OCI-LY7 (cell line): ENCODE measurements around the gene ERFE. TPM values are rescaled to one million over a fixed set of nuclear protein-coding genes. Genes with fewer than 3 reads are reported as not detected.

Source experiments
- BruUV-seq: library from RNA; stranded (reverse); fragments of 400-500 nt; replicated peaks from 2 replicates; lab custom pipeline; 2021; lab: Mats Ljungman, UMichigan
- CTCF ChIA-PET: fragments of 300-600 bp; sonication (Branson Sonifier 250); formaldehyde crosslinking; loops from one replicate; lab custom pipeline; 2022; ENCODE audit warnings: antibody characterized with exemption; ENCODE audit not compliant: unreplicated experiment; lab: Charles Lee
- POLR2A ChIA-PET: fragments of 300-600 bp; sonication (Branson Sonifier 250); formaldehyde crosslinking; loops from one replicate; lab custom pipeline; 2022; ENCODE audit warnings: antibody characterized with exemption; lab: Charles Lee
- DNase-seq: peaks from one replicate; pipeline ENCODE4 v3.0.0-alpha.2; 2015; ENCODE audit warnings: low spot score
- H2AFZ ChIP-seq: fragments of 200-600 bp; sonication (generic), shearing (Covaris generic); 2 replicates; pipeline ENCODE4 v1.6.1; 2014; ENCODE audit warnings: mild to moderate bottlenecking, antibody characterized with exemption, low read length, moderate library complexity
- H3K27ac ChIP-seq: fragments of 200-600 bp; sonication (generic); 2 replicates; pipeline ENCODE4 v1.5.1; 2014; ENCODE audit warnings: mixed run types, low read depth, mild to moderate bottlenecking, moderate library complexity, low read length, inconsistent platforms; ENCODE audit not compliant: poor library complexity, severe bottlenecking
- H3K36me3 ChIP-seq: fragments of 200-600 bp; sonication (generic); 2 replicates; pipeline ENCODE4 v1.6.1; 2014; ENCODE audit warnings: mild to moderate bottlenecking, antibody characterized with exemption, low read length, moderate library complexity, mixed read lengths; ENCODE audit not compliant: insufficient read depth
- H3K4me1 ChIP-seq: fragments of 200-600 bp; sonication (generic); 2 replicates; pipeline ENCODE4 v1.5.1; 2014; ENCODE audit warnings: mild to moderate bottlenecking, low read length; ENCODE audit not compliant: insufficient read depth, poor library complexity, severe bottlenecking
- H3K4me2 ChIP-seq: fragments of 200-600 bp; sonication (generic); 2 replicates; pipeline ENCODE4 v1.6.1; 2014; ENCODE audit warnings: mild to moderate bottlenecking, low read length
- H3K4me3 ChIP-seq: fragments of 200-600 bp; sonication (generic); 2 replicates; pipeline ENCODE4 v1.5.1; 2014; ENCODE audit warnings: mild to moderate bottlenecking, low read depth, low read length; ENCODE audit not compliant: poor library complexity, severe bottlenecking
- H3K79me2 ChIP-seq: fragments of 200-600 bp; sonication (generic); 2 replicates; pipeline ENCODE4 v1.6.1; 2016; ENCODE audit warnings: low read depth, mild to moderate bottlenecking, low read length, moderate library complexity, mixed read lengths; ENCODE audit not compliant: insufficient read depth
- H3K9me2 ChIP-seq: fragments of 200-600 bp; sonication (generic); 2 replicates; pipeline ENCODE4 v1.6.1; 2016; ENCODE audit warnings: mild to moderate bottlenecking, low read length, mixed read lengths; ENCODE audit not compliant: insufficient read depth
- H3K9me3 ChIP-seq: fragments of 200-600 bp; sonication (generic); 2 replicates; pipeline ENCODE4 v1.6.1; 2014; ENCODE audit warnings: mild to moderate bottlenecking, mixed run types, low read length, mixed read lengths
- H4K20me1 ChIP-seq: fragments of 200-600 bp; sonication (generic); 2 replicates; pipeline ENCODE4 v1.6.1; 2014; ENCODE audit warnings: mild to moderate bottlenecking, antibody characterized with exemption, low read length, moderate library complexity, mixed read lengths; ENCODE audit not compliant: insufficient read depth
- CTCF ChIP-seq: fragments of 200-600 bp; sonication (generic); conservative IDR thresholded peaks from 2 replicates; pipeline ENCODE4 v1.5.1; 2014; ENCODE audit warnings: mild to moderate bottlenecking, antibody characterized with exemption, low read length, moderate library complexity, mixed read lengths
- EZH2phosphoT487 ChIP-seq: fragments of 200-600 bp; sonication (generic); IDR thresholded peaks from 2 replicates; pipeline ENCODE4 v1.6.1; 2018; ENCODE audit warnings: low read depth, borderline replicate concordance, mild to moderate bottlenecking, mixed run types, antibody characterized with exemption, low read length, moderate library complexity, mixed read lengths
- intact Hi-C: fragments of 100-400 bp; cut with micrococcal nuclease; formaldehyde crosslinking; loops from one replicate; pipeline ENCODE4 v1.10.0; 2022; ENCODE audit not compliant: unreplicated experiment
- total RNA-seq, 2 experiments: library from RNA; depleted of rRNA in 1 of 2; stranded (reverse); fragments of >200 nt in 1 of 2; shearing (Covaris generic) in 1 of 2; gene quantifications; 2 replicates each; pipeline ENCODE4 v1.2.3, GENCODE V29; 2014 to 2022

The ERFE gene
- total RNA-seq, 2 experiments from 2014 or later, result 8.2 to 10.2 TPM

DNA sequence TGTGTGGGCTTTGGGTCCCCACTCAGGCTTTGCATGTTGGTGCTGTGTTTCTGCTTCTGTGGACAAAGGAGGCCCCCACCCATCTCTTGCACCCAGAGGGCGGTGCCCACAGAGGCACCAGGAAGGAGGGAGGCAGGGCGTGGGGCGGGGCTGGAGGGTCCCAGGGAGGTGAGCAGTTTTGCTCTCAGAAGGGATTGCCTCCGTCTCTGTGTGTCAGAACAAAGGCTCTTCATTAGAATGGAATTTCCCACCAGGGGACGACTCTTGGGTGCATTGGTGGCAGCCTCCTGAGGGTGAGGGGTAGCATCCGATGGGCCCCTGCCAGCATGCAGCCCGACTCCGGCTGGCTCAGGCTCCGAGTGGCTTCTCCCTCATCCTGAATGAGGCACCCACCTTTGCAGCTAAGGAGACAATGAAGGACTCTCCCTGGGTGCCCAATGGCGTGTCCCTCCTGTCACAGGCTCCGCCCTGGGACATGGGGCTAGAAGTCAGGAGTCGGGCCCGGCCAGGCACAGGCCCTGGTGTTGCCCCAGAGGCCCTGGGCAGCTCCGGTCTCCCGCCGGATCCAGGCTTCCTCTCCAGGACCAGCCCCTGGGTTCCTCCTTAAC lies 7.0 kb upstream of the ERFE start:
- Histone ChIP-seq H3K4me2 (no peak overlapping the region), H3K9me3 (no peaks in the 10 kb centered on the region), H4K20me1 (no peaks in the 10 kb centered on the region), H3K4me1 (peaks cover 6% of the 10 kb centered on the region), H3K27ac (no peak overlapping the region), H3K36me3 (no peaks in the 10 kb centered on the region), H3K4me3 (no peak overlapping the region), H3K79me2 (no peaks in the 10 kb centered on the region), H2AFZ (no peak overlapping the region), H3K9me2 (no peaks in the 10 kb centered on the region)
- DNase-seq, result no peak
- TF ChIP-seq EZH2phosphoT487, result no peak
- no peak for TF ChIP-seq CTCF
- CTCF ChIA-PET, result no interaction called here
- POLR2A ChIA-PET, result no interaction called here
- intact Hi-C loops, result loop anchor here (10.0 kb wide), 1 partner anchor 227 kb away; no protein-coding TSS in a partner anchor
- no TSS peak for BruUV-seq

DNA sequence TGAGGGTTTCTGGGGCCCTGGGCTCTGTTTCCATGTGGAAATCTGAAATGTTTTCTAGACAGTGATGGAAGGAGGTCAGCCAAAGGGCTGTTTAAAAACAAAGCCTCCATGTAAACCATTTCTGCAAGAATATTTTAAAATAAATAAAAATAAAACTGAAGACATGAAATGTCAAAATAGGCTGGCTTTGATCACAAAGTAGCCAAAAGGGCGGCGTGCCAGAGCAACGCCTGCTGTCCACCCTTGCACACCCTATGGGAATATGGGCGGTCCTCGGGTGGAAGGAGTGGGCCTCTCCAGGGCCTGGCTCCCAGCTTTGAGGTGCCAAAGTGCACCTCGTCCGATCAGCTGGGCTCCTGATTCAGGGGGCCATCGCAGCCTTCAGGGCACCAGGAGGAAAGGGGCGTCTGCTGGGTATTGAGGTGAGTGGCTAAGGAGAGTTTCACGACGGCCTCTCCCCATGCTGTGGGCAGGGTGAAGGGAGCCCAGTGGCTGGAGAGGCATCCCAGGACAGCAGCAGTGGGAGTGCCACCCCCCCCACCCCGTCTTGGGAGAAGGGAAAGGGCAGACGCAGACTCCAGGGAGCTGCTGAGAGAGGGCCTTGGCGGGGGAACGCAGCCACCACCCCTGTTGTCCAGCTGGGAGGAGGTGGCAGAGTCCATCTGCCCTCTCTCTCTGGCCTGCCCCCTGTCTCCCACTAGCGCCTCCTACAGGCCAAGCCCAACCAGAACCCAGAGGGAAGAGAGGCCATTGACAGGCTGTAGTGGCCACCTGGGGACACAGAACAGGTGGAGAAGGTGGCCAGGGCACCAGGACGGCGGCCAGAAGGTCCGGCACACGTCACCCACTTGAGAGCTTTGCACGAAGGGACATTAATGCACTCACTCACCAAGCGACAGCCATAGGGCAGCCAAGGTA lies 5.7 kb upstream of the ERFE start:
- ChIA-PET CTCF (no interaction called here), POLR2A (no interaction called here)
- no peak overlapping the region for H3K4me2 ChIP-seq
- no peaks in the 10 kb centered on the region for H4K20me1 ChIP-seq
- intact Hi-C loops, result loop anchor here (10.0 kb wide), 1 partner anchor 228 kb away; no protein-coding TSS in a partner anchor
- H3K9me3 ChIP-seq, result no peaks in the 10 kb centered on the region
- H3K4me1 ChIP-seq, result no peaks in the 10 kb centered on the region
- DNase-seq, result no peak
- H3K79me2 ChIP-seq, result no peaks in the 10 kb centered on the region
- H3K4me3 ChIP-seq, result no peak overlapping the region
- TF ChIP-seq CTCF, result peak; percentile 58; the same call in 1 of the 2 replicates
- no peak for TF ChIP-seq EZH2phosphoT487
- BruUV-seq, result no TSS peak
- no peaks in the 10 kb centered on the region for H3K9me2 ChIP-seq
- H3K27ac ChIP-seq, result no peak overlapping the region
- no peak overlapping the region for H2AFZ ChIP-seq
- H3K36me3 ChIP-seq, result no peaks in the 10 kb centered on the region
